ENCODE data around the gene RBSN. TPM values are rescaled to one million over a fixed set of nuclear protein-coding genes. Genes with fewer than 3 reads are reported as not detected.
A peak's percentile ranks its signal among the peaks of the same experiment; 100 is the strongest.

Gene RBSN
- total RNA-seq, 6 experiments from 2014 or later = 17.6 to 22.2 (median 19.3) TPM

- Mint-ChIP-seq H3K36me3 (ENCODE audit: low read depth) (peaks cover 38% of the 10 kb centered on the region), H3K4me1 (ENCODE audit: low read depth) (0 out of 2 replicates have a peak, but pooled peaks cover 4% of the 10 kb centered on the region), H3K4me3 (no peak overlapping the region), H3K9me3 (no peaks in the 10 kb centered on the region), H3K27me3 (ENCODE audit: insufficient read depth) (no peaks in the 10 kb centered on the region), H3K27ac (no peak overlapping the region)
- DNase-seq = no peak
- TF ChIP-seq, protein P1, sequence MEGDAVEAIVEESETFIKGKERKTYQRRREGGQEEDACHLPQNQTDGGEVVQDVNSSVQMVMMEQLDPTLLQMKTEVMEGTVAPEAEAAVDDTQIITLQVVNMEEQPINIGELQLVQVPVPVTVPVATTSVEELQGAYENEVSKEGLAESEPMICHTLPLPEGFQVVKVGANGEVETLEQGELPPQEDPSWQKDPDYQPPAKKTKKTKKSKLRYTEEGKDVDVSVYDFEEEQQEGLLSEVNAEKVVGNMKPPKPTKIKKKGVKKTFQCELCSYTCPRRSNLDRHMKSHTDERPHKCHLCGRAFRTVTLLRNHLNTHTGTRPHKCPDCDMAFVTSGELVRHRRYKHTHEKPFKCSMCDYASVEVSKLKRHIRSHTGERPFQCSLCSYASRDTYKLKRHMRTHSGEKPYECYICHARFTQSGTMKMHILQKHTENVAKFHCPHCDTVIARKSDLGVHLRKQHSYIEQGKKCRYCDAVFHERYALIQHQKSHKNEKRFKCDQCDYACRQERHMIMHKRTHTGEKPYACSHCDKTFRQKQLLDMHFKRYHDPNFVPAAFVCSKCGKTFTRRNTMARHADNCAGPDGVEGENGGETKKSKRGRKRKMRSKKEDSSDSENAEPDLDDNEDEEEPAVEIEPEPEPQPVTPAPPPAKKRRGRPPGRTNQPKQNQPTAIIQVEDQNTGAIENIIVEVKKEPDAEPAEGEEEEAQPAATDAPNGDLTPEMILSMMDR (IDR thresholded peaks at IDR 0.05) = no peak
Observed at GRCh38 chr3:15074500-15074899, 24.4 kb downstream of the RBSN start.

- no peaks in the 10 kb centered on the region for H3K9me3 Mint-ChIP-seq
- 0 out of 2 replicates have a peak, but pooled peaks cover 4% of the 10 kb centered on the region for H3K4me1 Mint-ChIP-seq (ENCODE audit: low read depth)
- TF ChIP-seq, protein P1 (IDR thresholded peaks at IDR 0.05) = no peak
- peaks cover 25% of the 10 kb centered on the region for H3K36me3 Mint-ChIP-seq (ENCODE audit: low read depth)
- peaks cover 2% of the 10 kb centered on the region; the same call in 1 of the 2 replicates for H3K27me3 Mint-ChIP-seq (ENCODE audit: insufficient read depth)
- no peak for DNase-seq
- no peak overlapping the region for H3K4me3 Mint-ChIP-seq
- no peak overlapping the region for H3K27ac Mint-ChIP-seq
Observed at GRCh38 chr3:15071699-15072098, 27.2 kb downstream of the RBSN start.

DNA sequence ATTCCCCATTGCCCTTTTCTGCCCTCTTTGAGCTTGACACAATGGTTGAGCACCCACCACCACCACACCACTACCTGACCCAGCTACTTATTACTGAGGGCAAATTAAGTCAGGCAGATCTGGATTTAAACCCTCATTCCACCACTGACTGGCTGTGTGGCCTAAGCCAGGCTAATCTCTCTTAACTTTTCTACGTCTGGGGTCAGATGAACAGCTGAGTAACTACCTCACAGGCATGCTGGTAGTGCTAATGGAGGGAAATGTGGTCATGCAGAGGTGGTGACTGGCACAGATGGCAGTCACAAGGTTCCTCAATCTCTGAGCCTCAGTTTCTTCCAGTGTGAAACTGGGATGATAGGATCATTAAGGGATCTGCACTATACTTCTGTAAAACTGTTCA lies 29.5 kb downstream of the RBSN start:
- H3K27ac Mint-ChIP-seq = no peak overlapping the region
- TF ChIP-seq, protein P1 (IDR thresholded peaks at IDR 0.05) = no peak

DNA sequence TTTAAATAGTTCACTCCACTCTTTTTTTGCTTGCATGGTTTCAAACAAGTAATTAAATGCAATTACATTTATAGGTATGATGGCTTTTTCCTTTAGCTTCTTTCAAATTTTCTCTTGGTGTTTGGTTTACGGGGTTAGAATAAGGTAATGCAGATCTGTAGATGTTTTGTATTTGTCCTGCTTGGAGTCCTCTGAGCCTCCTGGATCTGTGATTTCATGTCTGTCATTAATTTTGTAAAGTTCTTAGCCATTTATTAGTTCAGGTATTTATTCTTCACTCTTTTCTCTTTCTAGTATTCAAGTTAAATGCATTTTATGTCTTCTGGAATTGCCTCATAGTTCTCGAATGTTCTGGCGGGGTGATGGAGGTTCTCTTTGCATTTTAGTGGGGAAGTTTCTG lies 32.5 kb downstream of the RBSN start:
- no peak overlapping the region for H3K4me3 Mint-ChIP-seq
- no peak for DNase-seq
- peaks cover 13% of the 10 kb centered on the region for H3K36me3 Mint-ChIP-seq (ENCODE audit: low read depth)
- no peaks in the 10 kb centered on the region for H3K9me3 Mint-ChIP-seq
- no peak overlapping the region for H3K27ac Mint-ChIP-seq
- TF ChIP-seq, protein P1 (IDR thresholded peaks at IDR 0.05) = no peak
- peaks cover 2% of the 10 kb centered on the region for H3K27me3 Mint-ChIP-seq (ENCODE audit: insufficient read depth)
- peaks cover 24% of the 10 kb centered on the region for H3K4me1 Mint-ChIP-seq (ENCODE audit: low read depth)

More for the DNA sequence above, 29.5 kb downstream of the RBSN start:
- peaks cover 9% of the 10 kb centered on the region for H3K4me1 Mint-ChIP-seq (ENCODE audit: low read depth)
- no peak overlapping the region for H3K4me3 Mint-ChIP-seq
- peaks cover 9% of the 10 kb centered on the region for H3K36me3 Mint-ChIP-seq (ENCODE audit: low read depth)
- no peak for DNase-seq
- H3K9me3 Mint-ChIP-seq = no peaks in the 10 kb centered on the region
- peaks cover 2% of the 10 kb centered on the region; the same call in 1 of the 2 replicates for H3K27me3 Mint-ChIP-seq (ENCODE audit: insufficient read depth)

GRCh38 chr3:15065550-15066007 lies 33.4 kb downstream of the RBSN start:
- Mint-ChIP-seq H3K36me3 (ENCODE audit: low read depth) (peaks cover 13% of the 10 kb centered on the region), H3K4me3 (peak overlapping the region; percentile 96), H3K27ac (peak overlapping the region; percentile 94)

More at GRCh38 chr3:15065550-15066007, 33.4 kb downstream of the RBSN start:
- Mint-ChIP-seq H3K4me1 (ENCODE audit: low read depth) (peaks cover 23% of the 10 kb centered on the region), H3K9me3 (no peaks in the 10 kb centered on the region), H3K27me3 (ENCODE audit: insufficient read depth) (peaks cover 2% of the 10 kb centered on the region)
- no peak for DNase-seq
- TF ChIP-seq, protein P1 (IDR thresholded peaks at IDR 0.05) = no peak

Measured in HFFc6 (cell line).